IMR-90 (cell line): Measurements from ENCODE around the gene KRTAP1-5. TPM values are rescaled to one million over a fixed set of nuclear protein-coding genes. Genes with fewer than 3 reads are reported as not detected.

Experiments used
- ATAC-seq: fragments of 200-7000 bp; cut with Tn5 transposase; 2 replicates; pipeline ENCODE4 v1.9.1; 2020; ENCODE audit warnings: low read depth, mild to moderate bottlenecking, moderate library complexity
- BruUV-seq: library from RNA; stranded (reverse); fragments of 400-500 nt; replicated peaks from 2 replicates; lab custom pipeline; 2021; lab: Mats Ljungman, UMichigan
- CTCF ChIA-PET: fragments of 300-600 bp; formaldehyde crosslinking; extraction: SDS; loops from one replicate; lab custom pipeline; 2021; ENCODE audit warnings: antibody characterized with exemption; lab: Yijun Ruan, JAX
- POLR2A ChIA-PET: fragments of 300-600 bp; sonication (Branson Sonifier 250); formaldehyde crosslinking; loops from one replicate; lab custom pipeline; 2022; ENCODE audit warnings: antibody characterized with exemption; ENCODE audit not compliant: unreplicated experiment; lab: Charles Lee
- DNase-seq: peaks from one replicate; pipeline ENCODE4 v3.0.0; 2013
- H2AFZ ChIP-seq: replicated peaks from 2 replicates; pipeline ENCODE3; 2013; ENCODE audit warnings: low read length, mild to moderate bottlenecking; ENCODE audit not compliant: poor library complexity
- H2AK5ac ChIP-seq: 2 replicates; pipeline ENCODE4 v1.6.1; 2013; ENCODE audit warnings: low read depth, low read length, inconsistent platforms
- H2AK9ac ChIP-seq: replicated peaks from 2 replicates; pipeline ENCODE3; 2013; ENCODE audit warnings: mild to moderate bottlenecking, low read depth, low read length, moderate library complexity; ENCODE audit not compliant: poor library complexity
- H2BK120ac ChIP-seq: 2 replicates; pipeline ENCODE4 v1.6.1; 2013; ENCODE audit warnings: low read depth, low read length, inconsistent platforms
- H2BK15ac ChIP-seq: 3 replicates; pipeline ENCODE4 v1.6.1; 2013; ENCODE audit warnings: low read depth, low read length, inconsistent platforms
- H2BK20ac ChIP-seq: 2 replicates; pipeline ENCODE4 v1.6.1; 2013; ENCODE audit warnings: low read depth, mild to moderate bottlenecking, inconsistent platforms, low read length, moderate library complexity
- H2BK5ac ChIP-seq: 2 replicates; pipeline ENCODE4 v1.6.1; 2013; ENCODE audit warnings: mild to moderate bottlenecking, low read depth, low read length, inconsistent platforms; ENCODE audit not compliant: poor library complexity, severe bottlenecking
- H3K14ac ChIP-seq: replicated peaks from 2 replicates; pipeline ENCODE4 v1.6.1; 2013; ENCODE audit warnings: low read depth, low read length, inconsistent platforms
- H3K18ac ChIP-seq: 2 replicates; pipeline ENCODE4 v1.6.1; 2013; ENCODE audit warnings: low read depth, low read length, control low read depth
- H3K23ac ChIP-seq: 2 replicates; pipeline ENCODE4 v1.6.1; 2013; ENCODE audit warnings: low read depth, low read length, inconsistent platforms
- H3K27ac ChIP-seq: 2 replicates; pipeline ENCODE4 v1.5.1; 2013; ENCODE audit warnings: mild to moderate bottlenecking, control low read depth, low read length; ENCODE audit not compliant: insufficient read depth
- H3K27me3 ChIP-seq: 2 replicates; pipeline ENCODE4 v1.6.1; 2013; ENCODE audit warnings: low read length; ENCODE audit not compliant: control insufficient read depth, insufficient read depth
- H3K36me3 ChIP-seq: 2 replicates; pipeline ENCODE4 v1.6.1; 2013; ENCODE audit warnings: low read length, mixed read lengths; ENCODE audit not compliant: control insufficient read depth, insufficient read depth
- H3K4ac ChIP-seq: 2 replicates; pipeline ENCODE4 v1.6.1; 2013; ENCODE audit warnings: low read depth, low read length, inconsistent platforms
- H3K4me1 ChIP-seq: 2 replicates; pipeline ENCODE4 v1.6.1; 2013; ENCODE audit warnings: low read length, mixed read lengths; ENCODE audit not compliant: control insufficient read depth, insufficient read depth
- H3K4me2 ChIP-seq: 2 replicates; pipeline ENCODE4 v1.6.1; 2013; ENCODE audit warnings: low read depth, mild to moderate bottlenecking, control low read depth, low read length, moderate library complexity
- H3K4me3 ChIP-seq: 2 replicates; pipeline ENCODE4 v1.5.1; 2013; ENCODE audit warnings: low read depth, mild to moderate bottlenecking, control low read depth, low read length, moderate library complexity; ENCODE audit not compliant: insufficient read depth
- H3K56ac ChIP-seq: 2 replicates; pipeline ENCODE4 v1.6.1; 2013; ENCODE audit warnings: low read length, inconsistent platforms; ENCODE audit not compliant: insufficient read depth; ENCODE audit errors: extremely low read depth
- H3K79me1 ChIP-seq, 2 experiments: 2 replicates each; pipeline ENCODE4 v1.6.1; 2013; ENCODE audit warnings: low read length in 2 of 2, inconsistent platforms in 1 of 2, low read depth in 1 of 2
- H3K9ac ChIP-seq: 2 replicates; pipeline ENCODE4 v1.6.1; 2013; ENCODE audit warnings: low read depth, low read length, control low read depth
- H3K9me1 ChIP-seq: 2 replicates; pipeline ENCODE4 v1.6.1; 2013; ENCODE audit warnings: low read length, inconsistent platforms; ENCODE audit not compliant: insufficient read depth
- H3K9me3 ChIP-seq: 2 replicates; pipeline ENCODE4 v1.6.1; 2013; ENCODE audit warnings: low read length; ENCODE audit not compliant: control insufficient read depth, insufficient read depth
- H4K20me1 ChIP-seq: 2 replicates; pipeline ENCODE4 v1.6.1; 2013; ENCODE audit warnings: low read length, inconsistent platforms; ENCODE audit not compliant: insufficient read depth
- H4K5ac ChIP-seq: 2 replicates; pipeline ENCODE4 v1.6.1; 2013; ENCODE audit warnings: mild to moderate bottlenecking, low read depth, low read length, control low read depth
- H4K8ac ChIP-seq, 2 experiments: 2 replicates each; pipeline ENCODE4 v1.6.1; 2013; ENCODE audit warnings: low read depth in 2 of 2, low read length in 2 of 2, control low read depth in 1 of 2, inconsistent platforms in 1 of 2
- H4K91ac ChIP-seq: 2 replicates; pipeline ENCODE4 v1.6.1; 2013; ENCODE audit warnings: low read depth, low read length, inconsistent platforms; ENCODE audit not compliant: insufficient read depth
- BHLHE40 ChIP-seq: fragments of 150-350 bp; IDR thresholded peaks from 2 replicates; pipeline ENCODE4 v1.6.1; 2016; ENCODE audit warnings: mild to moderate bottlenecking, low read depth, low read length
- CEBPB ChIP-seq: IDR thresholded peaks from 2 replicates; pipeline ENCODE4 v1.6.1; 2012; ENCODE audit warnings: low read depth, low read length, improper control_type of control experiment
- CHD1 ChIP-seq: IDR thresholded peaks from 2 replicates; pipeline ENCODE4 v1.6.1; 2012; ENCODE audit warnings: low read depth, low read length, improper control_type of control experiment
- ELK1 ChIP-seq: fragments of 150-350 bp; IDR thresholded peaks from 2 replicates; pipeline ENCODE4 v1.6.1; 2016; ENCODE audit warnings: low read depth, mild to moderate bottlenecking, low read length, moderate library complexity, borderline replicate concordance
- FOS ChIP-seq: fragments of 150-350 bp; IDR thresholded peaks from 2 replicates; pipeline ENCODE4 v1.6.1; 2016; ENCODE audit warnings: low read depth, low read length
- MAFK ChIP-seq: IDR thresholded peaks from 2 replicates; pipeline ENCODE4 v1.6.1; 2012; ENCODE audit warnings: low read depth, low read length, improper control_type of control experiment
- MXI1 ChIP-seq: IDR thresholded peaks from 2 replicates; pipeline ENCODE4 v1.6.1; 2012; ENCODE audit warnings: low read depth, mild to moderate bottlenecking, low read length, moderate library complexity, borderline replicate concordance
- NFE2L2 ChIP-seq: fragments of 150-350 bp; IDR thresholded peaks from 2 replicates; pipeline ENCODE4 v1.6.1; 2016; ENCODE audit warnings: low read depth, mild to moderate bottlenecking, low read length
- POLR2A ChIP-seq: IDR thresholded peaks from 2 replicates; pipeline ENCODE4 v1.6.1; 2012; ENCODE audit warnings: mild to moderate bottlenecking, low read depth, low read length
- RAD21 ChIP-seq: IDR thresholded peaks from 2 replicates; pipeline ENCODE4 v1.6.1; 2012; ENCODE audit warnings: low read length, improper control_type of control experiment
- RCOR1 ChIP-seq: IDR thresholded peaks from 2 replicates; pipeline ENCODE4 v1.6.1; 2012; ENCODE audit warnings: mild to moderate bottlenecking, low read length, improper control_type of control experiment; ENCODE audit not compliant: insufficient replicate concordance
- RFX5 ChIP-seq: IDR thresholded peaks from 2 replicates; pipeline ENCODE4 v1.8.0; 2012; ENCODE audit warnings: low read depth, mild to moderate bottlenecking, low read length, moderate library complexity
- SMC3 ChIP-seq: fragments of 150-350 bp; IDR thresholded peaks from 2 replicates; pipeline ENCODE4 v1.6.1; 2016; ENCODE audit warnings: low read depth, mild to moderate bottlenecking, antibody characterized with exemption, low read length, moderate library complexity
- USF2 ChIP-seq: fragments of 150-350 bp; IDR thresholded peaks from 2 replicates; pipeline ENCODE4 v1.6.1; 2017; ENCODE audit warnings: mild to moderate bottlenecking, antibody characterized with exemption, low read length, low read depth
- WGBS, 2 experiments: methylation state at CpG; one replicate each; pipeline versions ENCODE4 v1.1.5 to v1.1.7; 2013; ENCODE audit warnings: missing lambda C conversion rate in 2 of 2; ENCODE audit not compliant: insufficient read length in 1 of 2; ENCODE audit errors: extremely low coverage in 2 of 2; 5-methylcytosine and 5-hydroxymethylcytosine counted together
- dilution Hi-C: fragments of 300-500 bp; cut with HindIII; formaldehyde crosslinking; loops from one replicate; pipeline ENCODE4 v1.14.3; 2018; ENCODE audit warnings: low sequenced_read_pairs; ENCODE audit not compliant: unreplicated experiment
- in situ Hi-C: fragments of 300-500 bp; cut with MboI; formaldehyde crosslinking; loops from 3 replicates; pipeline ENCODE4 v1.14.3; 2019; ENCODE audit warnings: low sequenced_read_pairs, inconsistent platforms, mixed read lengths
- intact Hi-C: fragments of 100-400 bp; cut with micrococcal nuclease; formaldehyde crosslinking; loops from 2 replicates; pipeline ENCODE4 v1.10.0; 2022
- polyA plus RNA-seq, 3 experiments: library from polyadenylated mRNA; depleted of rRNA; stranded (reverse); fragments of >200 nt; gene quantifications; 2 replicates each; pipeline ENCODE4 v1.2.3, GENCODE V29; 2012; ENCODE audit warnings: low replicate concordance in 1 of 3
- total RNA-seq: library from RNA; depleted of rRNA; stranded (reverse); fragments of >200 nt; gene quantifications from 2 replicates; pipeline ENCODE4 v1.2.3, GENCODE V29; 2012

Gene KRTAP1-5
- total and polyA plus RNA-seq, 2 of the 4 experiments (the other 2 are of a cell fraction) = 27.0 to 34.8 TPM

GRCh38 chr17:41064301-41064700 is 37.3 kb upstream of the KRTAP1-5 start:
- Histone ChIP-seq H4K20me1 (no peaks in the 10 kb centered on the region), H2BK20ac (peak overlapping the region; percentile 98), H4K8ac (peak overlapping the region; percentile 71 to 86), H3K4me1 (peaks cover 16% of the 10 kb centered on the region), H2BK120ac (peak overlapping the region; percentile 97), H3K4me3 (no peak overlapping the region), H3K18ac (peak overlapping the region; percentile 75; the same call in 1 of the 2 replicates), H3K27me3 (no peaks in the 10 kb centered on the region), H3K4ac (peak overlapping the region; percentile 94), H3K56ac (no peak overlapping the region), H3K14ac (peak overlapping the region; percentile 88), H3K9me1 (peaks cover 7% of the 10 kb centered on the region), H2BK5ac (peak overlapping the region; percentile 98), H3K9ac (no peak overlapping the region), H3K23ac (no peak overlapping the region), H4K5ac (peak overlapping the region; percentile 67; the same call in 1 of the 2 replicates), H3K79me1 (no peaks in the 10 kb centered on the region), H2AK9ac (no peak overlapping the region), H3K9me3 (no peaks in the 10 kb centered on the region), H4K91ac (peak overlapping the region; percentile 83), H2AFZ (no peak overlapping the region), H3K27ac (no peak overlapping the region), H2BK15ac (peak overlapping the region; percentile 95; the same call in 2 of the 3 replicates), H3K4me2 (no peak overlapping the region), H3K36me3 (no peaks in the 10 kb centered on the region), H2AK5ac (peak overlapping the region; percentile 91; the same call in 1 of the 2 replicates)
- ATAC-seq (no peak), DNase-seq (no peak)
- POLR2A ChIA-PET = no interaction called here
- TF ChIP-seq SMC3 (no peak), RFX5 (no peak), BHLHE40 (no peak), NFE2L2 (no peak), POLR2A (no peak), USF2 (no peak), CEBPB (no peak), RAD21 (no peak), FOS (no peak), MAFK (no peak), CHD1 (no peak), ELK1 (no peak), MXI1 (no peak), RCOR1 (no peak)
- in situ Hi-C loops (no loop called here), intact Hi-C loops (loop anchor here (5.0 kb wide), 3 partner anchors 258 to 583 kb away; no protein-coding TSS in a partner anchor), dilution Hi-C loops (no loop called here)
- CTCF ChIA-PET = no interaction called here
- no CpG with 5 or more reads among the region's 1 CpG for WGBS, 2 experiments
- no TSS peak for BruUV-seq
